ENCODE results near the gene KCNG2. TPM values are rescaled to one million over a fixed set of nuclear protein-coding genes. Genes with fewer than 3 reads are reported as not detected.

KCNG2 gene
- total RNA-seq, 1 experiment from 2014 or later, result not detected

GRCh38 chr18:79828258-79828657, 30.5 kb downstream of the KCNG2 start:
- no TSS peak for BruUV-seq (replicated peaks)
- Histone ChIP-seq H3K4me1 (ENCODE audit: control insufficient read depth in 1 of 2, insufficient read depth in 2 of 2, low read length in 2 of 2) (no peaks in the 10 kb centered on the region), H3K79me2 (ENCODE audit: insufficient read depth, low read length) (no peaks in the 10 kb centered on the region), H3K9me2 (ENCODE audit: insufficient read depth) (no peaks in the 10 kb centered on the region), H3K4me3 (replicated peaks in 1 of 2; ENCODE audit: low read depth in 1 of 2, low read length in 2 of 2) (no peak overlapping the region), H3K4me2 (ENCODE audit: low read length) (no peak overlapping the region), H2AFZ (ENCODE audit: low read depth, low read length, poor library complexity, severe bottlenecking) (no peak overlapping the region), H3K36me3 (ENCODE audit: control insufficient read depth in 1 of 2, insufficient read depth in 2 of 2, low read length in 2 of 2) (no peaks in the 10 kb centered on the region), H3K9me3 (ENCODE audit: control insufficient read depth in 1 of 2, insufficient read depth in 1 of 2, low read depth in 1 of 2, low read length in 2 of 2) (no peaks in the 10 kb centered on the region), H3K9ac (ENCODE audit: low read length) (no peak overlapping the region), H3K27ac (ENCODE audit: low read depth, low read length) (no peak overlapping the region), H4K20me1 (ENCODE audit: insufficient read depth) (no peaks in the 10 kb centered on the region), H3K27me3 (ENCODE audit: insufficient read depth, low read length) (0 out of 2 replicates have a peak, but pooled peaks cover 1% of the 10 kb centered on the region)
- intact Hi-C loops (cut with micrococcal nuclease), result loop anchor here (10.0 kb wide), 1 partner anchor 63 kb away; no protein-coding TSS in a partner anchor
- ChIA-PET POLR2A (no interaction called here), CTCF (no interaction called here), RAD21 (ENCODE audit: low non-redundant PET in 1 of 2, low total read pairs in 2 of 2, uncharacterized antibody in 2 of 2, unreplicated experiment in 2 of 2) (no interaction called here)
- TF ChIP-seq, protein P1, sequence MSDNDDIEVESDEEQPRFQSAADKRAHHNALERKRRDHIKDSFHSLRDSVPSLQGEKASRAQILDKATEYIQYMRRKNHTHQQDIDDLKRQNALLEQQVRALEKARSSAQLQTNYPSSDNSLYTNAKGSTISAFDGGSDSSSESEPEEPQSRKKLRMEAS (IDR thresholded peaks at IDR 0.05), result no peak
- no peak for TF ChIP-seq CBX3 (IDR thresholded peaks at IDR 0.05; ENCODE audit: low read depth)
- no peak for TF ChIP-seq FOSL1 (IDR thresholded peaks at IDR 0.05; ENCODE audit: low read depth)
- no peak for TF ChIP-seq POLR2A (IDR thresholded peaks at IDR 0.05; ENCODE audit: borderline replicate concordance, extremely low read depth, insufficient read depth, insufficient read length)
- TF ChIP-seq SP1 (IDR thresholded peaks at IDR 0.05; ENCODE audit: low read depth), result no peak
- no peak for TF ChIP-seq TCF7L2 (IDR thresholded peaks at IDR 0.05; ENCODE audit: borderline replicate concordance, extremely low read depth, insufficient read depth, insufficient read length)
- TF ChIP-seq ZFX (IDR thresholded peaks at IDR 0.05), result no peak
- TF ChIP-seq ELF1 (IDR thresholded peaks at IDR 0.05; ENCODE audit: borderline replicate concordance, low read depth), result no peak
- TF ChIP-seq EZH2 (IDR thresholded peaks at IDR 0.05), result no peak
- TF ChIP-seq, protein P2, sequence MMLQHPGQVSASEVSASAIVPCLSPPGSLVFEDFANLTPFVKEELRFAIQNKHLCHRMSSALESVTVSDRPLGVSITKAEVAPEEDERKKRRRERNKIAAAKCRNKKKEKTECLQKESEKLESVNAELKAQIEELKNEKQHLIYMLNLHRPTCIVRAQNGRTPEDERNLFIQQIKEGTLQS (IDR thresholded peaks at IDR 0.05), result no peak
- no peak for TF ChIP-seq POLR2AphosphoS5 (IDR thresholded peaks at IDR 0.05; ENCODE audit: low read depth, low read length)
- TF ChIP-seq EZH2phosphoT487 (IDR thresholded peaks at IDR 0.05; ENCODE audit: borderline replicate concordance), result no peak
- no peak for TF ChIP-seq YY1 (IDR thresholded peaks at IDR 0.05; ENCODE audit: extremely low read depth, insufficient replicate concordance, low read depth, low read length)
- ATAC-seq, result no peak
- no peak for DNase-seq (ENCODE audit: low read depth, low spot score)

Measured in HCT116 (cell line).